ENCODE data around the gene FANCI.
A peak's percentile ranks its signal among the peaks of the same experiment; 100 is the strongest.

FANCI gene

DNA sequence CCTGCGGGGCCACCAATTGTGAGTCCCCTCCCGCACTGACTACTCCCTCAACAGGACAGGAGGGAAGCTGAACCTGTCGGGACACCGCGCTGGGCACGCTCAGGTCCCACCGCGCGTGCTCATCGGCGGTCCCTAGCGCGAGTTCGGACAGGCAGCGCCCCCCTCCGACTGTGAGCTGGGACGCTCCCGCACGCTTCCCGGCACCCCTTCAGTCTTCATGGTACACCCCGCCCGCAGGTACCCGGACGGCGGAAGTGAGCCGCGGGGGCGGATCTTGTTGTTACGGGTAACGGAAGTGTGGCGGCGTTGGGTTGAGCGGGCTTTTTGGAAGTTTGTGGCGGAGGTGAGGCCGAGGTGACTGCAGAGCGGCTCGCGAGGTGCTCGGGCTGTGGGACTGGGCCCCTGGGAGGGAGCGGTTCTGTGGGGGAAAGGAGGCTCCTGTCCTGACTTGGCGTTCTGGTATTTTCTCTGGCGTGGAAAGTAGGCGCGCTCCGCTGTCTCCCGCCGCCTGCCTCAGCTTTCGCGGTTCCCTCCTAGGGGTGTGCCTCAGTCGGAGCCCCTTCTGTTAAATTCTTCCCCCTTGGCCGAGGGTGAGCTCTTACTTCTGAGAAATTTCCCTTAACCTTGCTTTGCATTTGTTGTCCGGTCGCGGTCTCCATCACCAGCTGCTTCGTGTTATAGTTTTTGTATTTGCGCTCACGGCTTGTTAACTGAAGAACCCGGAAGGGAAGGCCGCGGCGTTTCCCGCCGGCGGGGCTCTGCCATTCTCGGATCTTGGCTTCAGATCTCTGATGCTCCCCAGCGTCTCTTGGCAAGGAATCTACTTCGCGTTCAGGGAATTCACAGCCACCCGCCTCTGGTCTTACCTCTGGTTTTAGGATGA lies at the start of gene FANCI:
TSS of gene FANCI (plus strand) at position 289 of the 883 bp plus-strand sequence. CDS start 3,669 bp downstream, outside the sequence.
- peak; percentile 89 for DNase-seq

DNA sequence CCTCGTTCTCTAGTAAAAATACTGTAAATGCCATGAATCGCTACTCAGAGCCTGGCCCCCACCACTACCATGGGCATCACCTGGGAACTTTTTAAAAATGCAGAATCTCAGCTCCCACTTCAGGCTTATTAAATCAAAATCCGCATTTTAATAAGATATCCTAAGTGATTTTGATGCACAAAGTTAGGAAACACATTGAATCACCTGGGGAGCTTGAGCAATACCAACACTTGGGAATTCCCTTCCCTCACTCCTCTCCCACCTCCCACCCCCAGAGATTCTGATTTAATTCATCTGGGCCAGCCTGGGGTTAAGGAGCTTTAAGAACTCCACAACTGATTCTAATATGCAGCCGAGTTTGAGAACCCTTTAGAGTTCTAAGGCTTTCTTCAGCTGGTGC lies 49.2 kb upstream of the FANCI start:
- no peak for DNase-seq

DNA sequence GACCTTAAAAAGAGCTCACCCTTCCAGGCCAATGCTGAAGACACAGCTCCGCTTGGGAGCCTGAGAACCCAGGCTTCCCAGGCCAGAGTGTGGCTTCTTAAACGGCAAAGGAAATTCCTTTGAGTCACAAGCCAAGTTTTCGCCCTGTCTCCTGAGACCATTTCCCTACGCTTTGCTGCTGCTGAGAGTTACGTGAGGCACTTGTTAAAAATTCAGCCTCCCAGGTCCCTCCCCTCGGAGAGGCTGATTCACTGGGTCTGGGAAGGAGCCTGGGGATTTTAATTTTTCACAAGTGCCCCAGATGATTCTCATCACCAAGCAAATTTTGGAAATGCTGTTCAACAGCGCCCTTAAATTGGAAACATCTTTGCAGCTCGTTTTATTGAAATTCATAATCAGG lies 47.9 kb upstream of the FANCI start:
- no peak for DNase-seq

DNA sequence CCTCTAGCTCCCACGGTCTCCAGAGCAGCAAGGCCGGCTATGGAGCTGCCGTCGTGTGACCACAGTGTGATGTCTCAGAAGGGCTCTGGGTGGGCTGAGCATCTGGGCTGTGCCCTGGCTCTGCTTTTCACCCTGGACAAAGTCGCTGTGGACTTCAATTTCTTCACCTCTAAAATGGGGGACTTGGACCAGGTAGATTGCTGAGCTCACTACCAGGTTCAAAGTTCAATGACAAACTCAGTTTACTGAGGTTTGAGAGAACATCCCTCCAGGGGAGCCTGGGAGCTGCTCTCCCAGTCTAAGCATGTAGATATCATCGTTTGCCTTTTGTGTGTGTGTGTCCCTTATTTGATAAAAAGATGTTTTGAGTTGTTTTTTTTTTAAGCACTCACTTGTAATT lies 47.5 kb upstream of the FANCI start:
- DNase-seq: no peak

DNA sequence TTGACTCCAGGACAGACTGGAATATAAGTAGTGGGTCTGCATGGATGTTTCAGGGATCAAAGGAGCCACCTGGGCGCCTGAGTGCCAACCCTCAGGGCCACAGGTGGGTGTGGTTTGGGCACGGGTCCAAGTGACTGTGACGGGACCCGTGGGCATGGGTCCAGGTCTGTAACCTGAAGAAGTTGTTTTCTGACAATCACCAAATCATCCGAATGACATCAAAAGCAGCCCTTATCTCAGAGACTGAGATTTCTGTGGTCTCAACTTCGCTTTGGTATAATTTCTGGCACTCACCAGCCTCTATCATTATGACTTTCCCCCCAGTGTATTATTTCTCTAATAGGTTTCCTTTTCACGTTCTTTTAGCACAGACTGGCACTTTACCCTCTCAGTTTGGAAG lies 46.8 kb upstream of the FANCI start:
- DNase-seq: no peak

DNA sequence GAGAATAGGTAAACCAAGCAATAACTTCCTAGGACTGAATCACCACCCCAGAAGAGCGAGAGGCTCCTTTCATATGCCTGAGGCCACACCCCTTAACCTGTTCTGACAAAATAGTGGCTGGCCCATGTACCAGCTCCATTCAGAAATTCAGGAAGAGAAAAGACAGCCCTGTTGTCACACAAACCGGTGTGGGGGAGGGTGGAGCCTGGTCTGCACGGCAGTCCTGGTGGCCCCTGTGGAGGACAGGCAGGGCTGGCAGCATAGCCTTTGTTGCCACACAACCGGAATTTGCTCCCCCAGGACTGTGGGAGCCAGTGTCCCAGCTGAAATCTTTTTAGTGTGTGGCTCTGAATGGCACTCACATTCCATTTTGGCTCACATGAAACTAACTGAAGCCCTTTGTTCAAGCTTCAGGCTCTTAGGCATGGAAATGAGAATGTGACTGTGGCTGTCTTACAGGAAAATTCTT lies 46.2 kb upstream of the FANCI start:
- DNase-seq: no peak

DNA sequence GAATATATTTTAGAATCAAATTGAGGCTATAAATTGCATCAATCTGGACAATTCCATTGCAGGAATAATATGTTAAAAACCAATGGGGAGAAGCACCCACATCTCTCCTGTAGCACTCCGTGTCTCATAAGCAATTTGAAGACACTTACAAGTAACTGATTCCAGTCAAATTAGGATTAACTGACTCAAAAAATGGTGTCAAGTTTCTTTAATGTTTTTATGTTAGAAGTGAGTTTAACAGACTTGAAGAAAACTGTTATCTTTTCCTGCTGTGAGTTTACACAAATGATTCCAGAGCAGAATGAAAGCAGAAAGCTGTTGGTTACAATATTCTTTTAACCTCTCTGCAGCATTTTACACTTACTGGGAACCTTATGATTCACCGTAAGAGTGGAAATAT lies 45.6 kb upstream of the FANCI start:
- DNase-seq: no peak

DNA sequence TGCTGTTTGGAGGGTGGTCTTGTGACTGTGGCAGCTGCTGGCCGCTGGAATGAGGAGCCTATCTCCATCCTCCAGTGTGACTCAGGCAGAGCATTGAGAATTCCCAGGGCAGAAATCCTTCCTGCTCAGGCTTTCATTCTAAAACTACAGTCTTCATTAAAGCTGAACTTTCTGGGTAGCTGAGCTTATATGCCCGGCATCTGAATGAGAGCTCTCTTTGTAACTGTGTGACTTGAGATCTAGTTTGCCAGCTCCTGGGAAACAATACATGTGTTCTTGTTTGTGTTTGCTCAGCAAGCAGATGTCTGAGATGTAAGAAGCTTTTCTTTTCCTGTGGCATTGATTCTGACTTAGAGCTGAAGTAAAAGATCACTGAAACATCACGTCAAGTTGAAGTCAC lies 44.8 kb upstream of the FANCI start:
- no peak for DNase-seq

DNA sequence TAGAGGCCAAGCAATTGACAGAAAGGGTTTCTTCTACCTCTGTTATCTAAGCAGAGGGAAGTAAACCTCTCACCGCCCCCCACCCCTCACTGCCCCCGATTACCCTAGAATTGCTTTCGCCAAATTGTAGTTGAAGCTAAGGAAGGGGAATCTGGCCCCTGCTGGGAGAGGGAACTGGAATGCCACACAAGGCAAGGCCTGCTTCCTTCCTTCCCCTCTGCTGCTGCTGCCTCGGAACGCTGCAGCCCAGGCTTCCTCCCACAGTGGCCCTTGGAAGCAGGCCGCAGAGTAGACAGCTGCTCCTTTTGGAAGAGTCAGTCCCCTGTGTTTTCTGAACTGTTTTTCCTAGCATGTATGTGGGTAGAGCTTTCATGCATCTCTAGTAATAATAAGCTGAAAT lies 44.0 kb upstream of the FANCI start:
- DNase-seq: no peak

DNA sequence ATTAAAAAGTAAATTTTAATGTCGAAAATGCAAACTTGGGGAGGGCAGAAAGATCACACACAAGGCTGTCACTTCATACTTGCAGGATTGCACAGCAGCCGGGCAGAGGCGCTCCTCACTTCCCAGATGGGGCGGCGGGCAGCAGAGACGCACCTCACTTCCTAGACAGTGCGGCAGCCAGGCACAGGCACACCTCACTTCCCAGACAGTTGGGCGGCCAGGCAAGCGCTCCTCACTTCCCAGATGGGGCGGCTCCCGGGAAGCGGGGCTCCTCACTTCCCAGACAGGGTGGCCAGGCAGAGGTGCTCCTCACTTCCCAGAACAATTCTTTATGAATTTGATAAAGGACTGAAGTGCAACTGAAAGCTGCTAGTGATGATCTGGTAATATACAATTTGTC lies 43.6 kb upstream of the FANCI start:
- DNase-seq: no peak

DNA sequence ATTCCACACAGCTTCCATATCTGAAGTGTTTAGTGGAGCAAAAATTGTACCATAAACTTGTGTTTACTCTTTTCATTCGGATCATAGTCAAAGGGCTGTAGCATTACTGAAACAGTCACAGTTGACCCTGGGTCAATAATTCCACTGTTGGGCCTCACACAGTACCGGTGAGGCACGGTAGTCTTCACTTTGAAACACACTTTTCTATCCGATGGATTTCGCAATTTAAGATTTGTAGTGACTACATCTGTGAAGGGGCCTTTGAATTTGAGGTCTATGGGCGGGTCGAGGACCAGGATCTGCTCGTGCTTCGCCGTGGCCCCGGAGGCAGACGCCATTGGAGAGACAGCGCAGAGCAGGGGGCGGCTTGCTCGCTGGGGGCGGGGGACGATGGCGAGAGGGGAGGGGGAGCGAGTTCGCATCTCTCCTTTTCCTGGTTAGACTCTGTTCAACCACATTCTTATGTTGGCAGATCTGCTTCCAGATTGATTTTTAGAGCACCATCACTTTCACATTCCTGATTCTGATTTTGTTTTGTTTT lies 42.2 kb upstream of the FANCI start:
- no peak for DNase-seq

DNA sequence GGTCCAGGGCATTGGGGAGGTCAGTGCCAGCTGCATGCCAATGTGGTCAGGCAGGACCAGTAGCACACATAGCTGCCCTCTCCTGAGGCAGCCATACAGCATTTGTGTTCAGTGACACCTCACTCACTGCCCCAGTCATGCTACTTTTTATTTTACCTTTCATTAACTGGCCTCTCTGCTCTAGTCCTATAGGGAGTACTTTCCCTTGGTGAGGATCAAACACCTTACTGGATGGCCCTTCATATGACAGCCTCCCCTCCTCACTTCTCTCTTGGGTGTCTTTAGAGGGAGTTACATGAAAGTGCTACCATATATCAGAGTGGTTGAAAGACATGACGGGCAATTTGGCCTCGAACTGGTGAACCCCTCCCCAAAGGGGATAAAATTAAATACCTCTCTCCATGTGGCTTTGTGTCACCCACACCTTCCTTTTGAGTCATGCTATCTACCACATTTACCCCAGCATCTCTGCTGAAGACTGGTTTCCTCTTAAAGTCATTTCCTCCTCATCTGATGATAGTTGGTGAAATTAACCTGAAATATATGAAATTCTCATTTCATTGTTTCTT lies 40.0 kb upstream of the FANCI start:
- DNase-seq: no peak

DNA sequence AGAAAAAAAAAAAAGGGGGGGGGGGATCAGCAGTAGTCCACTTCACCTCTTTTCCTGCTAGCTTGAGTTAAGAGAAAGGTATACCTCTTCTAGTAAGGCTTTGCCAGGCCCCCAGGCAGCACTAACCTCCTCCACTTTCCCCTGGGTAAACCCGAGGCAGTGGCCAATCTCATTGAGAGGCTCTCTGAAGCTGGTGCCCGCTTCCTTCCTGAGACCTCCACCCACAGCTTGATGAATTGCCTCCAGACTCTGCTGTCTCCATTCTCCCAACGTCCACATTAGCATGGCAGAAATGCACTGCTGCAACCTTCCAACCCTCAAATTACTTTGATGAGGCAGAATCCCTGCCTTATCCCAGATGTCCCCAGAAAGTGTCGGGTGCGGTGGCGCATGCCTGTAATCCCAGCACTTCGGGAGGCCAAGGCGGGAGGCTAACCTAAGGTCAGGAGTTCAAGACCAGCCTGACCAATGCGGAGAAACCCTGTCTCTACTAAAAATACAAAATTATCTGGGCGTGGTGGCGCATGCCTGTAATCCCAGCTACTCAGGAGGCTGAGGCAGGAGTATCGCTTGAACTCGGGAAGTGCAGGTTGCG lies 37.7 kb upstream of the FANCI start:
- DNase-seq: no peak

DNA sequence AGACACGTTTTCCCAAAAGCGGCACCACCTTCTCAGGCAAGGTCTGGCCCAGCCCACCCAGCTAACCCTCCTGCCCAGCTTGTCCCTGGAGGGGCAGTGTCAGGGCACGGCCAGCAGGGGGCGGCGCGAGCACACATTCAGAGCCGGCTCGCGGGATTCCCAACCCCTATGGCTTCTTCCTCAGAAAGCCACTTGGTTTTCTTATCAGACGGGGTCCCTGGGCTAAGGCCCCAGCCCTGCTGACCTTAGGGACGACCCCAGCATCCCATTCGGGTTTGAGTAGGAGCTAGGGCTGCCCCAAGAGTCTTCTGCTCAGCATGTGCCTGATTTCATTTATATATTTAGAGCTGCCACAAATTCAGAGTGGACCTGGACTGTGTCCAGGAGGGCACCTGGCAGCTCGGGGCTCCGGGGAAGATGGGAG lies 36.9 kb upstream of the FANCI start:
- peak; percentile 23 for DNase-seq

DNA sequence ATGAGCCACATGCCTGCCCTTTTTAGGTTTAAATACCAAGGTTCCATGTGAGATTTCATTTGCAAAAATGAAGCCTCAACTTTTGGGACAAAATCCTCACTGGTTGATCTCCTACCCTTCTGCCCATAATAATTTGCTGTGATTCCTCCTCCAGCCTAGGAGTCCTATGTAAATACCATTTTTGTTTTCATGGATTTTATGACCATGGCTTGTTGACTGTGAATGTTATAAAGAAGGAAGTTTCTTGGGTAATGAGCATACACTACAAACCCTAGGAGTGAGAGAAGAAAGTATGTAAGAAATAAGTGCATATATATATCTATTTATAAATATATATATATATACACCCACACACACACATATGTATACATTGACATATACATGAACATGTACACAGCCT lies 35.5 kb upstream of the FANCI start:
- no peak for DNase-seq

DNA sequence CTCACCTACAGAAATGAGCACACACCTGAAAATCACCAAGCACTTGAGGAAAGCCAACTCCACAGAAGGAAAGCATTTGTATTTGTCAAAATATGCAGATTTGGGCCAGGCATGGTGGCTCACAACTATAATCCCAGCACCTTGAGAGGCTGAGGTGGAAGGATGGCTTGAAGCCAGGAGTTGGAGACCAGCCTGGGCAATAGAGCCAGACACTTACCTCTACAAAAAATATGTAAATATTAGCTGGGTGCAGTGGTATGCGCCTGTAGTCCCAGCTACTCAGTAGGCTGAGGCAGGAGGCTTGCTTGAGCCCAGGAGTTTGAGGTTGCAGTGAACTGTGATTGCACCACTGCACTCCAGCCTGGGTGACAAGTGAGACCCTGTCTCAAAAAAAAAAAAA lies 34.7 kb upstream of the FANCI start:
- DNase-seq: no peak

DNA sequence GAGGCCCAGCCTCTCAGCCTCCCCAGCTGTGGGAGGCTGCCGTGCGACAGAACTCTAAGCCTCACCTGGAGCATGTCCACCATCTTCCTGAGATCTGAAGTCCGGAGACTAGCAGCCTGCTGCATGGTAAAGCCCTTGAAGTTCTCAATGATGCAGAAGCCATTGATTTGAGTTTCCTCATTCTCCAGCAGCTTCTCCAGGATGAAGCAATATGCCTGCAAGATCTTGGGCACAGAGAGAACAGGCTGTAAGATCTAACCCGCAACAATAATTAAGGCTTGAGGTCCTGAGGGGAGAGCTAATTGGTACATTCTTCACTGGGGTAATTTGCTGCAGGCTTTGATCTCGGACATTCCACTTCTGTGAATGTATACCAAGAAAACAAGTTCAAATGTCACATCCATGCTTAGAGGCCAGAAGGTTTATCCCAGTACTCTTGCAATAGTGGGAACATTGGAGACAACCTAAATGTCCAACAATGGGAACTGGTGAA lies 32.1 kb upstream of the FANCI start:
- no peak for DNase-seq

DNA sequence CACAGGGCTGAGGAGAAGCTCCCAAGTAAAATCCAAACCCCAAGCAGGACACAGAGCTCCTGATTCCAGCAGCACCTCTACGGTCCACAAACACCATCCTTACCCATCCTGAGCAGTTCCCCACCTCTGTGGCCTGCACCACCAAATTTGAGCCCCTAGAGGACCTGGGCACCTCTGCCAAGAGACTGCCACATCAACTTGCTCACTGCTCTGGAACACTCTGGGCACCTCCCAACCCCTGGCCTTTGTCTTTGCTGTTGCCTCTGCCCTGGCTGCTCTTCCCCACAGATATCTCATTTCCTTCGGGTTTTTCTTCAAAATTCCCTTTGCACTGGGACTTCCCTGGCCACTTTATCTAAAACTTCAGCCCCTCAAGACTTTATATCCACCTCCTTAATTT lies 28.2 kb upstream of the FANCI start:
- no peak for DNase-seq

DNA sequence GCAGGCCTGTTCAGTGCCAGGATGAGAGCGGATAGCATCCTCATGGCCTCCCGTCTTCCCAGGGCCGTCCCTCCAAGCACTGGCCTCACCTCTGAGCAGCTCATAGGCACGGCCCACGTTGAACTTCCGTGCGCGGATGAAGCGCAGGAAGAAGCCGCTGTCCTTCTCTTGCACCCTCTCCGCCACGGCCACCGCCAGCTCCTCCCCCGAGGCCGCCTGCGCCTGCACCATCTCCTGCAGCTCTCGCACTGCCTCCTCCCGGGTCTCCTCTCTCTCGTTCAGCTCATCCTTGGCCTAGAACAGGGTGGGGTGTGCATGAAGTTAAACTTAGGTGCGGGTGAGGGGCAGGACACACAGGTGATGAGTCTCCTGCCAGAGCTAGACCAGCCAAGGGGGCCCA lies 26.7 kb upstream of the FANCI start:
- DNase-seq: no peak

DNA sequence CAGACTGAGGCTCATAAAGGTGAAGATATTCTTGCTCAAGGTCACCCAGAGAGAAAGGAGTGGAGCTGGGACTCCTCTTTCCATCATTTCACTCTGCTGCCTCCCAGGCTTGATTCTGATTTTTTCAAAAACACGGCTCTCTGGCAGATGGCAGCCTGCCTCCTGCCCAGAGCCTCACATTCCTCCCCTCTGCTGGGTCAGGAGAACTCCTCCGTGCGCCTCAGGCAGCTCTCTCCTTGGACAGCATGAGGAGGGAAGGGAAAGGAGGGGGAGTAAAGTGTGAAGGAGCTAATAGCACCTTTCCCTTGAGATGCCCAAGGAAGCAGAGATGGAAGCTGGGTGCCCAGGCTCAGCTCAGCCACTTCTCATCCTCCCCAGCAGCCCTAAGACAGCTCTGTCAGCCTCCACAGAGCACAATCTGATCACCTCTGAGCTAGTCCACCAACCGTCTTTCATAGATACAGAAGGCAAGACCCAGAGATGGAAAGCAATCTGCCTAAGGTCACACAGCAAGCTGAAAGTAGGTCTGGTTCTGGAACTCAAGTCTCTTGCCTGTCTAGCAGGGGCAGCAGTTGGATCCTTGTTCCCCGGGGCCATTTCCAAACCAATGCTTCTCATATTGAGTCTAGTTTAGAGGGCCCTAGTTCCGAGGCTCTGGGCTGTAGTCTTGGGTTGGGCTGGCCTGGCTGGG lies 25.9 kb upstream of the FANCI start:
- no peak for DNase-seq

DNA sequence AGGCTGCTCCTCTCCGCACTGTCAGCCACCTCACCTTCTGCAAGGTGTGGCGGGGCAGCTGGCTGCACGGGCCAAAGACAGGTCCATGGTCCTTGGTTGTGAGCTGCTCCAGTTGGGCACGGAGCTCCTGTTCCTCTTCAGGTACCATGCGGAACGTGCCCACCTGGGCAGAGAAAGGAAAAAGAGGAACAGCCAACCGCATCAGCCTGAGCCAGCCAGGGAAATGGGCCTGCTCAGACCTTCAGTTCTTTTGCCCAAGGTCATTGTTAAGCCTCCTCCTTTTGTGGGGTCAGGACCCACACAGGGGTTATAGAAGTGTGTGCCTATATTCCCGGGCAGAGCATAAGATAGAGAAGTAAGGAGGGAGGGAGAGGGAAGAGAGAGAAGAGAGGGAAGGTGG lies 25.2 kb upstream of the FANCI start:
- DNase-seq: no peak

DNA sequence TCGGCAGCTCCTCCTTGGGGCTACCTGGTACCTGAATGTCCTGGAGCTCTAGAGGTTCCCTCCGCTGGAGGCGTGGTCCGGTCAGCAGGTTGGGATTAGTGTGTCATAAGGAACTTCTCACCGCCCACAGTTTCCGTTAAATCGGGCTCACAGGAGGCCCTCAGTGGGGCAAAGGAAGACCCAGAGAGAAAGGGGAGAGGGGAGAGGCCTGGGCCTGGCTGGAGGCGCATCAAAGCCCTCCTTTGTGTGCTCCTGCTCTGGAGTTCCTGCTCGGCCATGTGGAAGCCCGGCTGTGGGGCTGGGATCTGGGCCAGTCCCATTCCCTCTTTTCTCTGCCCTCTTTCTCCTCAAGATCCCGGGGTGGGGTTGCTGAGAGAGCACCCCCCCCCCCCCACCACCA lies 22.2 kb upstream of the FANCI start, which contains the start of gene RLBP1:
TSS of gene RLBP1 (minus strand) at position 37 of the 400 bp plus-strand sequence. CDS start 2,604 bp downstream, outside the sequence.
- DNase-seq: no peak

DNA sequence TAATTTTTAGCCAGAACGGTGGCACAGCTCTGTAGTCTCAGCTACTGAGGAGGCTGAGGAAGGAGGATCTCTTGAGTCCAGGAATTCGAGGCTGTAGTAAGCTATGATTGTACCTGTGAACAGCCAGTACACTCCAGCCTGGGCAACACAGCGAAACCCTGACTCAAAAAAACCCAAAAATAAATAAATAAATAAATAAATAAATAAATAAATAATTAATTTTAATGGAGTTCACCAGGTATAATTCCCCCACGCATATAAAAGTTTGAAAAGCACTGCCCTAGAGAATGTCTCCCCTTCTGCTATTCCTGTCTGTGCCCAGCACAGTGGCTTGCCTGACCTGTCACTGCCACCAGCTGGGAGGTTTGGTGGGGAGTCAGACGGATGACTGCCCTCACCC lies 18.2 kb upstream of the FANCI start:
- no peak for DNase-seq
